HUES64 (cell line): Measurements from ENCODE around the gene FCHO1.

ENCODE experiments used
- H3K27ac ChIP-seq: 2 replicates; pipeline ENCODE4 v1.7.0; 2013; ENCODE audit warnings: low read depth, low read length, inconsistent platforms
- H3K27me3 ChIP-seq: 2 replicates; pipeline ENCODE4 v1.6.1; 2013; ENCODE audit warnings: mild to moderate bottlenecking, low read length; ENCODE audit not compliant: insufficient read depth
- H3K36me3 ChIP-seq: 2 replicates; pipeline ENCODE4 v1.6.1; 2013; ENCODE audit warnings: mild to moderate bottlenecking, low read length; ENCODE audit not compliant: insufficient read depth
- H3K4me1 ChIP-seq: 2 replicates; pipeline ENCODE4 v1.6.1; 2013; ENCODE audit warnings: mild to moderate bottlenecking, low read length, moderate library complexity; ENCODE audit not compliant: insufficient read depth
- H3K4me3 ChIP-seq: 2 replicates; pipeline ENCODE4 v1.5.1; 2013; ENCODE audit warnings: mild to moderate bottlenecking, low read length, moderate library complexity
- H3K9ac ChIP-seq: 2 replicates; pipeline ENCODE4 v1.6.1; 2013; ENCODE audit warnings: mild to moderate bottlenecking, low read depth, low read length
- H3K9me3 ChIP-seq: 2 replicates; pipeline ENCODE4 v1.6.1; 2013; ENCODE audit warnings: low read depth, low read length; ENCODE audit not compliant: insufficient read depth
- WGBS: fragments of 150-250, 120-280 bp; methylation state at CpG from one replicate; pipeline ENCODE4 v1.1.7; 2013; ENCODE audit warnings: missing lambda C conversion rate; 5-methylcytosine and 5-hydroxymethylcytosine counted together

The FCHO1 gene

GRCh38 chr19:17721821-17722220 is 29.5 kb upstream of the FCHO1 start:
- whole genome bisulfite sequencing = 91% methylated on average over 8 of the region's 8 CpGs

GRCh38 chr19:17722655-17723240 is 28.5 kb upstream of the FCHO1 start:
- Histone ChIP-seq H3K4me3 (no peak overlapping the region), H3K36me3 (peaks cover 58% of the 10 kb centered on the region), H3K27ac (no peak overlapping the region), H3K27me3 (no peaks in the 10 kb centered on the region), H3K9ac (no peak overlapping the region), H3K9me3 (no peaks in the 10 kb centered on the region), H3K4me1 (peaks cover 10% of the 10 kb centered on the region; the same call in 1 of the 2 replicates)
- 90% methylated on average over 12 of the region's 12 CpGs for WGBS

More at GRCh38 chr19:17721821-17722220, 29.5 kb upstream of the FCHO1 start:
- Histone ChIP-seq H3K36me3 (peaks cover 49% of the 10 kb centered on the region), H3K4me3 (no peak overlapping the region), H3K27ac (no peak overlapping the region), H3K9ac (no peak overlapping the region), H3K4me1 (peaks cover 10% of the 10 kb centered on the region; the same call in 1 of the 2 replicates), H3K27me3 (no peaks in the 10 kb centered on the region), H3K9me3 (no peaks in the 10 kb centered on the region)

GRCh38 chr19:17724655-17725054 is 26.6 kb upstream of the FCHO1 start:
- Histone ChIP-seq H3K9ac (no peak overlapping the region), H3K27me3 (no peaks in the 10 kb centered on the region), H3K27ac (no peak overlapping the region), H3K9me3 (no peaks in the 10 kb centered on the region), H3K4me1 (peaks cover 4% of the 10 kb centered on the region; the same call in 1 of the 2 replicates), H3K4me3 (no peak overlapping the region), H3K36me3 (peaks cover 76% of the 10 kb centered on the region)
- WGBS = 92% methylated on average over 7 of the region's 7 CpGs

- WGBS = 93% methylated on average over 20 of the region's 21 CpGs
- Histone ChIP-seq H3K27ac (no peak overlapping the region), H3K9ac (no peak overlapping the region), H3K27me3 (no peaks in the 10 kb centered on the region), H3K9me3 (no peaks in the 10 kb centered on the region), H3K4me3 (no peak overlapping the region), H3K4me1 (peaks cover under 1% of the 10 kb centered on the region; the same call in 1 of the 2 replicates), H3K36me3 (peaks cover 84% of the 10 kb centered on the region)
These were observed 25.7 kb upstream of the FCHO1 start for GRCh38 chr19:17725422-17726078.

GRCh38 chr19:17726136-17726741 is 25.0 kb upstream of the FCHO1 start:
- Histone ChIP-seq H3K9ac (no peak overlapping the region), H3K27me3 (no peaks in the 10 kb centered on the region), H3K4me1 (no peaks in the 10 kb centered on the region), H3K9me3 (no peaks in the 10 kb centered on the region), H3K36me3 (peaks cover 91% of the 10 kb centered on the region), H3K27ac (no peak overlapping the region), H3K4me3 (no peak overlapping the region)
- WGBS = 97% methylated on average over 59 of the region's 59 CpGs

- H3K27me3 ChIP-seq = no peaks in the 10 kb centered on the region
- H3K9ac ChIP-seq = no peak overlapping the region
- WGBS = 94% methylated on average over 62 of the region's 62 CpGs
- H3K4me3 ChIP-seq = no peak overlapping the region
- H3K36me3 ChIP-seq = peaks cover 89% of the 10 kb centered on the region
- no peak overlapping the region for H3K27ac ChIP-seq
- H3K9me3 ChIP-seq = no peaks in the 10 kb centered on the region
- no peaks in the 10 kb centered on the region for H3K4me1 ChIP-seq
These were observed 24.1 kb upstream of the FCHO1 start for GRCh38 chr19:17726964-17727773.

GRCh38 chr19:17727843-17728242 is 23.4 kb upstream of the FCHO1 start:
- 96% methylated on average over 19 of the region's 19 CpGs for WGBS
- Histone ChIP-seq H3K27ac (no peak overlapping the region), H3K4me3 (no peak overlapping the region), H3K4me1 (no peaks in the 10 kb centered on the region), H3K27me3 (no peaks in the 10 kb centered on the region), H3K9me3 (no peaks in the 10 kb centered on the region), H3K36me3 (peaks cover 92% of the 10 kb centered on the region), H3K9ac (no peak overlapping the region)

GRCh38 chr19:17733127-17733526 is 18.1 kb upstream of the FCHO1 start:
- H3K9me3 ChIP-seq = no peaks in the 10 kb centered on the region
- no peak overlapping the region for H3K27ac ChIP-seq
- no peak overlapping the region for H3K9ac ChIP-seq
- WGBS = 96% methylated on average over 22 of the region's 22 CpGs
- H3K4me3 ChIP-seq = no peak overlapping the region
- no peaks in the 10 kb centered on the region for H3K4me1 ChIP-seq
- H3K36me3 ChIP-seq = peaks cover 75% of the 10 kb centered on the region
- H3K27me3 ChIP-seq = no peaks in the 10 kb centered on the region

- H3K36me3 ChIP-seq = peaks cover 66% of the 10 kb centered on the region
- no peak overlapping the region for H3K9ac ChIP-seq
These were observed 17.1 kb upstream of the FCHO1 start for GRCh38 chr19:17734146-17734545.

GRCh38 chr19:17735410-17735809 is 15.9 kb upstream of the FCHO1 start:
- H3K4me1 ChIP-seq = no peaks in the 10 kb centered on the region
- 87% methylated on average over 5 of the region's 5 CpGs for WGBS
- H3K27me3 ChIP-seq = no peaks in the 10 kb centered on the region
- H3K9me3 ChIP-seq = no peaks in the 10 kb centered on the region
- no peak overlapping the region for H3K27ac ChIP-seq
- H3K4me3 ChIP-seq = no peak overlapping the region
- H3K9ac ChIP-seq = no peak overlapping the region
- peaks cover 55% of the 10 kb centered on the region for H3K36me3 ChIP-seq

More at GRCh38 chr19:17734146-17734545, 17.1 kb upstream of the FCHO1 start:
- Histone ChIP-seq H3K4me3 (no peak overlapping the region), H3K4me1 (no peaks in the 10 kb centered on the region), H3K27me3 (no peaks in the 10 kb centered on the region), H3K9me3 (no peaks in the 10 kb centered on the region), H3K27ac (no peak overlapping the region)
- 96% methylated on average over 16 of the region's 16 CpGs for WGBS

GRCh38 chr19:17737690-17738153 is 13.6 kb upstream of the FCHO1 start:
- no peak overlapping the region for H3K4me3 ChIP-seq
- no peaks in the 10 kb centered on the region for H3K27me3 ChIP-seq
- peaks cover 34% of the 10 kb centered on the region for H3K36me3 ChIP-seq
- H3K9ac ChIP-seq = no peak overlapping the region
- H3K4me1 ChIP-seq = no peaks in the 10 kb centered on the region
- no peak overlapping the region for H3K27ac ChIP-seq
- 94% methylated on average over 7 of the region's 7 CpGs for WGBS
- H3K9me3 ChIP-seq = peaks cover 9% of the 10 kb centered on the region
